ENCODE results near the gene S100A5.
"Not testable (repeated sequence)": the region's sequence is repeated elsewhere in the genome, so short reads cannot be mapped to it uniquely, and the experiment has no call there.

The S100A5 gene

GRCh38 chr1:153532181-153532580 lies 8.6 kb downstream of the S100A5 start:
- no peak for DNase-seq

DNA sequence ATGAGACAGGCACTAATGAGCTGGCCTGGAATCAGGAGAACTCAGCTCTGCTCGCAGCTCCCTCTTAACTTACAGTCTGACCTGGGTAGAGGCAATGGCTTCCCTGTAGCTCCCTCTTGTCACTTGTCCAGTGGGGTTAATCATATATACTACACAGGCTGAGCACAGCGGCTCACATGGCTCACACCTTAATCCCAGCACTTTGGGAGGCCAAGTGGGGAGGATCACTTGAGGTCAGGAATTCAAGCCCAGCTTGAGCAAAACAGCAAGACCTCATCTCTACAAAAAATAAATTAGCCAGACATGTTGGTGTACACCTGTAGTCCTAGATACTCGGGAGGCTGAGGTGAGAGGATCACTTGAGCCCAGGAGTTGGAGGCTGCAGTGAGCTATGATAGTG lies 9.1 kb downstream of the S100A5 start:
- no peak for DNase-seq

- DNase-seq = no peak
These were observed 13.1 kb downstream of the S100A5 start for GRCh38 chr1:153527683-153528040.

DNA sequence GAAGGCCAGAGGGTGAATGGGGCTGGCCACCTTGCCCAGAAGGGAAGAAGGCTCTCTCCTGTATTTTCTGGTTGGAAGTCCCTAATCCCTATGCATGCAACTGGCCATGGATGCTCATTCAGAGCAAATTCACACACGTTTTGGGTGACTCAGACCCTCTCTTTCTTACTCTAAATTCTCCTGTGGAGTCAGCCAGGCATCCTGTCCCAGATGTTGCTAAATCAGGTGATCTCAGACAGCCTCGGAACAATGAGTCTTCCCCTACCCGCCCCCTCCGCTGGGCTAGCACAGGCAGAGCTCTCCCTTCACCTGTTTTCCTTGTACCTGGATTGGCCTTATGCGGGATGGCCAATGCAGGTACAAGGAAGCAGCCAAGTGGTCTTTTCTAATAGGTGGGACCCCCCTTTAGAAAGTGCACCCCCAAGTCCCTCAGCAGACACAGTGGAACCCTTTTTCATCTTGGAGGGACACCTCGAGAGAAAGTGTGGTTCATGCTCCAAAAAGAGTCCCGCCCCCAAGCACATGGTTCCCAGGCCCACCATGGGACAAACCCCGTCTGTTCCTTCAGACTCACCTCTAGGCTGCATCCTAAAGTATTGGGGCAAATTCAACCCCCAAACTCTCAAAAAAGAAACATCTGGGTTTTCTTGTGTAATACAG lies 13.6 kb downstream of the S100A5 start:
- DNase-seq = no peak

DNA sequence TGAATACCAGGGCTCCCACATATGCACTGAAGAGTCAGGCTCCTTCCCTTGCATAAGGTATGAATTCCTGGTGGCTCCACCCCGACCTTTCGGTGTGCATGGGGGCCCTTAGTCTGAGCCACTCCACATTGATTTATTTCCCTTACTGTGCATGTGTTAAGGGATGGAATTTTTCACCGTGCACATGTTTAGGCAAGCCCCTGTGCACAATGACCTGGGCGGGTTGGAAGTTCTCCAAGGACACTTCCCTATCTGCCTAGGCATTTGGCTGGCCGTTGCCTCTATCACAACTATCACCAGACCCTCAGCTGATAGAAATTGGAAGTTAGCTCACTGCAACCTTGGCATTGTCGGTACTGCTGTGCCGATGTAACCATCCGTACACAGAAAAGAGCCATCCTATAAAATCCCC lies 14.6 kb downstream of the S100A5 start:
- peak; percentile 69 for DNase-seq

- peak; percentile 91 for DNase-seq
These were observed 15.5 kb downstream of the S100A5 start for GRCh38 chr1:153525088-153525728.

GRCh38 chr1:153522353-153523048 lies 18.2 kb downstream of the S100A5 start:
- not testable (repeated sequence) for DNase-seq

GRCh38 chr1:153521808-153522207 lies 18.9 kb downstream of the S100A5 start:
- not testable (repeated sequence) for DNase-seq

- no peak for DNase-seq
These were observed 19.8 kb downstream of the S100A5 start for GRCh38 chr1:153520818-153521476.

- not testable (repeated sequence) for DNase-seq
These were observed 20.5 kb downstream of the S100A5 start for GRCh38 chr1:153520137-153520691.

GRCh38 chr1:153519242-153519641 lies 21.5 kb downstream of the S100A5 start:
- DNase-seq = no peak

DNA sequence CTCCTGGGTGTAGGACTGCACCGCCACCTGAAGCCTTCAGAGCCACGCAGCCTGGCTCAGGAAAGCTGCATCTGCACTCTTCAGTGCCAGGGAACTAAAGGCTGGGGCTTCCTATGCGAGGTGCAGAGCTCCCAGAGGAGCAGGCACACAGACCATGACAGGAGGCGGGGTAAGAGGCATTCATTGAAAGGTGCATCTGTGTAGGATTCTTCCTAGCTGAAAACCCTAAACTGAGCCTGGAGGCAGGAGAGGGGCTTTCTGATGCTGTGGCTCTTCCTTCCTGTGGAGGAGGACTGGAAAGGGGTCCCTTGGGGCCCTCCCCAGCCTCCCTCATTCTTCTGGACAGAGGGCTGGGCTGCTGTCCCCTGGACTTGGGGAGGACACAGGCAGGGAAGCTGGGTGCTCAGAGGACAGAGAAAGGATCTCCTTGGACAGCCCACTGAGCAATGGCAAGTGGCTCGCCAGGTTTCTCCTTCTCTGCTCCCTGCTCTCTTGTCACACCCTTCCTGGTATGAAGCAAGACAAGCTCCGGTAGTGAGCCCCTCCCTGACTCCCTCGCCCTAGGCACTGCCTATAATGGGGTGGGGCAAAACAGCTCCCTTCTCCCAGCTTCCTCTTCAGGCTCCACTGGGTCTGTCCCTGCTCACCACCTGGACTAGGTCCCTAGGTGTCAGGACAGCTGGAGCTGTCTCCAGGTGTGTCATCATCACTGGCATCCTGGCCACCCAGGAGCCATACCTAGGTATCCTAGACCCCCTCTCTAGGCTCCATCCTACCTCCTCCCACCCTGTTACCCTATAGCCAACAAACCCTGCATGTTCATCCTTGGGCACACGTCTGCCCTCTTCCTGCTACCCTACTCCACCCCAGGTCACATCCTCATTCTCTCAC lies 25.0 kb downstream of the S100A5 start:
- DNase-seq = no peak

DNA sequence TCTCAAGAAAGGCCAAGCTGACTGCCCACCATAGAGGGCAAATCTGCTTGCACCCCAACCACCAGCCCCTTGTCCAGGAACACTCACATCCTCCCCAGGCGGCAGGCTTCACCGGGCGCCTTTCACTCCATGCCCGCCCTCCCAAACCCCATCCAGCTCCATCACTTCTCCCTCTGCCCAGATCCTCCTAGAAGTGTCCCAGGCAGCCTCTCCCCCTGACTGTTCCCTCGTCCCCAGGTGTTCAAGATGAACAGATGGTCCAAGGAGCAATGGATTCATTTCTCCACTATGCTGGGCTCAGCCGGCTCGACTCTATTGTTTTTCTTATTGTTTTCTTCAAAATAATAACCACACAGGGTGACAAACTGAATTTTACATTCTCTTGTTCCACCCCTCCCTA lies 27.1 kb downstream of the S100A5 start:
- no peak for DNase-seq

GRCh38 chr1:153513023-153513422 lies 27.7 kb downstream of the S100A5 start:
- peak; percentile 44 for DNase-seq

DNA sequence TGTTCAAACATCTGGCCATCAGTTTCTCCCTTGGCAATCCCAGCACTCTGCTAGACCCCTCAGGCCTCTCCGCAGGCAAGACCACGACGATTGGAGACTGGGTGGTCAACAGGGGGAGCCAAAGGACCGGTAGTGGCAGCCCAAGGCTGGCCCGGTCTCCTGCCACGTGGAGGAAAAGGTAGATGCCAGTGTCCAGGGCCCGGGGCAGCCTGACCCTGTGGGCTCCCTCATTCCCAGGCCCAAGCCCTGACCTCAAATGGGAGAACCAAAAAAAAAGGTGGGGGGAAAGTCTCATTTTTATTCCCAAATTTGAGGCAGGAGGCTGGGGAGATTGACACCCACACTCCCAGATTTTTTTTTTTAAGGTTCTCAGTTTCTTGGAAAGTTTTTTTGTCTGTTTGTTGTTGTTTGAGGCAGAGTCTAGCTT lies 29.7 kb downstream of the S100A5 start:
- peak; percentile 61 for DNase-seq

- DNase-seq = peak; percentile 37
These were observed 30.9 kb downstream of the S100A5 start for GRCh38 chr1:153509729-153510354.

DNA sequence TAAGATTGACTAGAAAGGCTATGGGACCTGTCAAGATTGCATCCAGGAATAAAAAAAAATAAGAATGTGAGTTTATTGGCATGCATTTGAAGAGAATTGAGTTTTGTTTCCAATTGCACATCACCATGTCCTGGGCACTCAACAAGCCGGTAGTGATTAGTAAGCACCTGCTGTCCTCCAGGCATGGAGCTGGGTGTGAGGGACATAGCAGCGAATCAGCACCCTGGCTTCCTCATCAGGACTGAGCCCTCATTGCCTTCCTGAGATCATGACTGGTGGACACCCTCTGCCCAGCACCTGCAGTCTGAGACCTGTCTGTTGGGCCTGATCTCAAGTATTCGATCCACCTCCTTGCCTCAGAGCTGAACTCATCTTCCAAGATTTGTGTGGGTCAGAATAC lies 31.7 kb downstream of the S100A5 start:
- DNase-seq = no peak

GRCh38 chr1:153507926-153508583 lies 32.7 kb downstream of the S100A5 start:
- no peak for DNase-seq

- DNase-seq = no peak
These were observed 33.8 kb downstream of the S100A5 start for GRCh38 chr1:153506831-153507413.

DNA sequence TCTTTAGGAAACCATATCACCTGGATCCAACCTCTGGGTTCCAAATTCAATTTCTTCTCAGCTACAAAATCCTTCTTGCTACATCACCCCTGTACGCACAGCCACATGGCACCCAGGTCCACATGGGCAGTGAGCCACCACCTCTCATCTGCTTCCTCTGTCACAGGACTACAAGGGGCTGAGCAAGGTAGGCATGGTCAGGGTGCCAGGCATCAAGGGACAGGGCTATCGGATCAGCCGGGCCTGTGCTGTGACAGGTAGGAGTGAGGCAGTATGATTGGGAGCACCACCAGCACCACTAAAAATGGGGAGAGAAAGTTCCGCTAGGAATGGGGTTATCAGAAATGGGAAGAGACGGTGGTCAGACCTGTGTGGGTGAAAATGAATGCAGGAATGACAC lies 34.3 kb downstream of the S100A5 start:
- DNase-seq = no peak

- no peak for DNase-seq
These were observed 35.2 kb downstream of the S100A5 start for GRCh38 chr1:153505576-153505975.
